Common myeloid progenitor, CD34-positive (primary cell): ENCODE results near the gene DOCK3.
"Not testable (repeated sequence)": the region's sequence is repeated elsewhere in the genome, so short reads cannot be mapped to it uniquely, and the experiment has no call there.

ENCODE experiments used
- CTCF ChIA-PET: fragments of 350-600 bp; sonication (Branson Sonifier 250); formaldehyde crosslinking; loops from one replicate; lab custom pipeline; 2021; ENCODE audit warnings: antibody characterized with exemption; lab: Charles Lee
- POLR2A ChIA-PET: fragments of 350-600 bp; sonication (Branson Sonifier 250); formaldehyde crosslinking; loops from one replicate; lab custom pipeline; 2021; ENCODE audit warnings: antibody characterized with exemption; lab: Charles Lee
- DNase-seq, 3 donors: peaks; one replicate each; pipeline versions ENCODE4 v3.0.0 to v3.0.0-alpha.2; 2013
- H3K27ac ChIP-seq, 2 experiments: 1 replicate in 1 of 2; 2 replicates in 1 of 2; pipeline ENCODE4 v1.7.0; 2013; ENCODE audit warnings: inconsistent platforms in 2 of 2, low read length in 2 of 2, mild to moderate bottlenecking in 2 of 2, low read depth in 1 of 2, moderate library complexity in 1 of 2; ENCODE audit not compliant: severe bottlenecking in 2 of 2, insufficient read depth in 1 of 2, poor library complexity in 1 of 2
- H3K27me3 ChIP-seq, 5 experiments: replicated peaks in 2 of 5; 1 replicate in 3 of 5; 2 replicates in 2 of 5; pipeline versions ENCODE4 v1.6.1 to v1.7.0; 2013; ENCODE audit warnings: low read length in 4 of 5, mild to moderate bottlenecking in 2 of 5, moderate library complexity in 2 of 5, inconsistent platforms in 1 of 5; ENCODE audit not compliant: insufficient read depth in 5 of 5, control insufficient read depth in 4 of 5
- H3K36me3 ChIP-seq, 4 experiments: 1 replicate in 2 of 4; 2 replicates in 2 of 4; pipeline versions ENCODE4 v1.6.1 to v1.7.0; 2013; ENCODE audit warnings: low read length in 3 of 4, control low read depth in 1 of 4, mild to moderate bottlenecking in 1 of 4; ENCODE audit not compliant: control insufficient read depth in 4 of 4, insufficient read depth in 4 of 4
- H3K4me1 ChIP-seq, 4 experiments: 1 replicate in 3 of 4; 2 replicates in 1 of 4; pipeline versions ENCODE4 v1.6.1 to v1.7.1; 2013; ENCODE audit warnings: low read length in 3 of 4, mild to moderate bottlenecking in 3 of 4, control low read depth in 1 of 4, inconsistent platforms in 1 of 4, moderate library complexity in 1 of 4; ENCODE audit not compliant: control insufficient read depth in 4 of 4, insufficient read depth in 4 of 4; ENCODE audit errors: control extremely low read depth in 1 of 4
- H3K4me3 ChIP-seq, 7 experiments: 1 replicate in 4 of 7; 2 replicates in 3 of 7; pipeline versions ENCODE4 v1.5.1 to v1.7.0; 2013; ENCODE audit warnings: mild to moderate bottlenecking in 7 of 7, low read length in 6 of 7, moderate library complexity in 6 of 7, inconsistent platforms in 2 of 7, low read depth in 2 of 7, control low read depth in 1 of 7; ENCODE audit not compliant: insufficient read depth in 4 of 7, control insufficient read depth in 1 of 7; ENCODE audit errors: extremely low read depth in 1 of 7
- H3K9me3 ChIP-seq, 5 experiments: 1 replicate in 4 of 5; 2 replicates in 1 of 5; pipeline versions ENCODE4 v1.6.1 to v1.7.1; 2013; ENCODE audit warnings: low read length in 4 of 5, mild to moderate bottlenecking in 2 of 5, inconsistent platforms in 1 of 5, low read depth in 1 of 5, moderate library complexity in 1 of 5; ENCODE audit not compliant: control insufficient read depth in 4 of 5, insufficient read depth in 2 of 5; ENCODE audit errors: control extremely low read depth in 1 of 5
- WGBS: methylation state at CpG from one replicate; pipeline ENCODE4 v1.1.5; 2013; ENCODE audit not compliant: insufficient coverage; 5-methylcytosine and 5-hydroxymethylcytosine counted together

Gene DOCK3

GRCh38 chr3:50850639-50851511 lies 176.1 kb downstream of the DOCK3 start:
- DNase-seq = no peak
- Histone ChIP-seq H3K27ac (no peak overlapping the region), H3K4me3 (no peak overlapping the region), H3K36me3 (no peaks in the 10 kb centered on the region), H3K4me1 (no peaks in the 10 kb centered on the region), H3K9me3 (peaks cover 4 to 30% (median 9%) of the 10 kb centered on the region in 5 experiments), H3K27me3 (peaks cover 0 to 1% (median 0%) of the 10 kb centered on the region in 5 experiments)
- 98% methylated on average over 3 of the region's 3 CpGs for WGBS
- ChIA-PET POLR2A (interaction anchor here (0.6 kb wide), 1 partner anchor 13 kb away, joined by 4 read pairs; no protein-coding TSS in a partner anchor), CTCF (interaction anchor here (0.6 kb wide), 1 partner anchor 86 kb away, joined by 3 read pairs; no protein-coding TSS in a partner anchor)

GRCh38 chr3:50853936-50854335 lies 179.2 kb downstream of the DOCK3 start:
- H3K4me3 ChIP-seq = no peak overlapping the region
- no peak overlapping the region for H3K27ac ChIP-seq
- no peaks in the 10 kb centered on the region for H3K4me1 ChIP-seq
- peaks cover 0 to 1% (median 0%) of the 10 kb centered on the region in 5 experiments for H3K27me3 ChIP-seq
- H3K36me3 ChIP-seq = no peaks in the 10 kb centered on the region
- no CpG with 5 or more reads among the region's 4 CpGs for WGBS
- no peak for DNase-seq
- peaks cover 0 to 14% (median 0%) of the 10 kb centered on the region in 5 experiments for H3K9me3 ChIP-seq
- ChIA-PET CTCF (no interaction called here), POLR2A (no interaction called here)

GRCh38 chr3:50862221-50862620 lies 187.5 kb downstream of the DOCK3 start:
- Histone ChIP-seq H3K36me3 (no peaks in the 10 kb centered on the region), H3K9me3 (peaks cover 0 to 2% (median 0%) of the 10 kb centered on the region in 5 experiments), H3K27ac (no peak overlapping the region), H3K4me1 (peaks cover 0 to 8% (median 3%) of the 10 kb centered on the region in 4 experiments), H3K4me3 (no peak overlapping the region), H3K27me3 (no peaks in the 10 kb centered on the region)
- DNase-seq = no peak
- CTCF ChIA-PET = no interaction called here
- POLR2A ChIA-PET = interaction anchor here (0.6 kb wide), 1 partner anchor 139 kb away, joined by 3 read pairs; no protein-coding TSS in a partner anchor
- WGBS = 83% methylated on average over 1 of the region's 3 CpGs

GRCh38 chr3:50873376-50874157 lies 198.8 kb downstream of the DOCK3 start:
- ChIA-PET CTCF (no interaction called here), POLR2A (interaction anchor here (0.7 kb wide), 1 partner anchor 990 kb away, joined by 4 read pairs; no protein-coding TSS in a partner anchor)
- H3K4me1 ChIP-seq = no peaks in the 10 kb centered on the region
- peaks cover 0 to 2% (median 0%) of the 10 kb centered on the region in 5 experiments for H3K9me3 ChIP-seq
- DNase-seq = peak in 2 of 3 donors; percentile 5 to 27
- no peak overlapping the region for H3K27ac ChIP-seq
- no peak overlapping the region for H3K4me3 ChIP-seq
- H3K27me3 ChIP-seq = no peaks in the 10 kb centered on the region
- WGBS = no CpG with 5 or more reads among the region's 3 CpGs
- H3K36me3 ChIP-seq = no peaks in the 10 kb centered on the region

GRCh38 chr3:50874876-50875275 lies 200.1 kb downstream of the DOCK3 start:
- 87% methylated on average over 3 of the region's 7 CpGs for WGBS
- H3K4me1 ChIP-seq, POLR2A ChIA-PET, DNase-seq, H3K9me3 ChIP-seq, H3K36me3 ChIP-seq, H3K27me3 ChIP-seq, CTCF ChIA-PET, H3K4me3 ChIP-seq, H3K27ac ChIP-seq: not testable (repeated sequence)

GRCh38 chr3:50876947-50877346 lies 202.2 kb downstream of the DOCK3 start:
- ChIA-PET POLR2A (no interaction called here), CTCF (interaction anchor here (1.0 kb wide), 1 partner anchor 261 kb away, joined by 3 read pairs; no protein-coding TSS in a partner anchor)
- no peaks in the 10 kb centered on the region for H3K27me3 ChIP-seq
- H3K4me3 ChIP-seq = no peak overlapping the region
- DNase-seq = no peak
- H3K4me1 ChIP-seq = no peaks in the 10 kb centered on the region
- no CpG with 5 or more reads among the region's 2 CpGs for WGBS
- no peaks in the 10 kb centered on the region for H3K36me3 ChIP-seq
- no peak overlapping the region for H3K27ac ChIP-seq
- H3K9me3 ChIP-seq = no peaks in the 10 kb centered on the region
